GM21381 (cell line): Measurements from ENCODE around the gene NBDY.
"Not testable (repeated sequence)": the region's sequence is repeated elsewhere in the genome, so short reads cannot be mapped to it uniquely, and the experiment has no call there.

Experiments
- ATAC-seq: cut with Tn5 transposase; IDR thresholded peaks from one replicate; pipeline ENCODE4 v1.9.1; 2021; ENCODE audit warnings: mild to moderate bottlenecking, moderate library complexity; ENCODE audit not compliant: unreplicated experiment

The NBDY gene

GRCh38 chrX:56764153-56764974, 35.3 kb downstream of the NBDY start:
- ATAC-seq = peak; percentile 58

- no peak for ATAC-seq
Measured at GRCh38 chrX:56764975-56765791, 36.1 kb downstream of the NBDY start.

- ATAC-seq = no peak
Measured at GRCh38 chrX:56765811-56766553, 36.9 kb downstream of the NBDY start.

- ATAC-seq = no peak
Measured at GRCh38 chrX:56766554-56767347, 37.7 kb downstream of the NBDY start.

GRCh38 chrX:56767348-56768119, 38.5 kb downstream of the NBDY start:
- ATAC-seq = not testable (repeated sequence)

- ATAC-seq = not testable (repeated sequence)
Measured at GRCh38 chrX:56768120-56768660, 39.1 kb downstream of the NBDY start.

- not testable (repeated sequence) for ATAC-seq
Measured at GRCh38 chrX:56772675-56773521, 43.9 kb downstream of the NBDY start.

GRCh38 chrX:56773522-56774060, 44.5 kb downstream of the NBDY start:
- not testable (repeated sequence) for ATAC-seq

- ATAC-seq = not testable (repeated sequence)
Measured at GRCh38 chrX:56778099-56778923, 49.3 kb downstream of the NBDY start.

GRCh38 chrX:56778924-56779468, 50.0 kb downstream of the NBDY start:
- not testable (repeated sequence) for ATAC-seq

- not testable (repeated sequence) for ATAC-seq
Measured at GRCh38 chrX:56780681-56781649, 51.9 kb downstream of the NBDY start.

GRCh38 chrX:56782352-56782751, 53.3 kb downstream of the NBDY start:
- no peak for ATAC-seq

GRCh38 chrX:56782791-56783449, 53.9 kb downstream of the NBDY start:
- no peak for ATAC-seq

GRCh38 chrX:56783450-56783831, 54.4 kb downstream of the NBDY start:
- no peak for ATAC-seq

- no peak for ATAC-seq
Measured at GRCh38 chrX:56783996-56784620, 55.1 kb downstream of the NBDY start.
